ENCODE results near the gene CC2D1A. TPM values are rescaled to one million over a fixed set of nuclear protein-coding genes. Genes with fewer than 3 reads are reported as not detected.
"Not testable (repeated sequence)": the region's sequence is repeated elsewhere in the genome, so short reads cannot be mapped to it uniquely, and the experiment has no call there.

CC2D1A gene
- polyA plus RNA-seq, 1 donor from 2014 or later = 15.5 TPM

DNA sequence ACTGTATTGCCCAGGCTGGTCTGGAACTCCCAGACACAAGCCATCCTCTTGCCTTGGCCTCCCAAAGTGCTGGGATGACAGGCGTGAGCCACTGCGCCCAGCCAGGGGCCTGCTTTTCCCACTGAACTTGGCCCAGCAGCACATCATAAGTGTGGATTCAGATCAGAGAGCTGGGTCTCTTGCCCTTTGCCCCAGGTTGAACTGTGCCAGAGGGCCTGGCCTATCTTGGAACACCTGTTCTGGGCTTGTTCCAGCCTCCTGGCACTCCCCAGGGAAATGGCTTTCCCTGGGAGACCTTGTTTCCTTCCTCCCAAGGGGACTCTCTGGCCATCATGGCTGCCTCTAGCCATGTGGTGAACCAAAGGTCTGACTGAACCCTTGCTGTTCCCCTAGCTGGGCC, 3.4 kb downstream of the CC2D1A start:
- Mint-ChIP-seq H3K27ac (no peak overlapping the region), H3K9me3 (no peaks in the 10 kb centered on the region), H3K4me1 (peaks cover 6 to 12% (median 10%) of the 10 kb centered on the region in 3 donors), H3K27me3 (no peaks in the 10 kb centered on the region), H3K4me3 (no peak overlapping the region), H3K36me3 (peaks cover 3% of the 10 kb centered on the region)

GRCh38 chr19:13913352-13913751, 7.4 kb downstream of the CC2D1A start:
- H3K36me3 Mint-ChIP-seq = peaks cover 3% of the 10 kb centered on the region
- H3K4me3 Mint-ChIP-seq = no peak overlapping the region
- no peaks in the 10 kb centered on the region for H3K4me1 Mint-ChIP-seq
- no peak overlapping the region for H3K27ac Mint-ChIP-seq
- no peaks in the 10 kb centered on the region for H3K9me3 Mint-ChIP-seq
- no peaks in the 10 kb centered on the region for H3K27me3 Mint-ChIP-seq

DNA sequence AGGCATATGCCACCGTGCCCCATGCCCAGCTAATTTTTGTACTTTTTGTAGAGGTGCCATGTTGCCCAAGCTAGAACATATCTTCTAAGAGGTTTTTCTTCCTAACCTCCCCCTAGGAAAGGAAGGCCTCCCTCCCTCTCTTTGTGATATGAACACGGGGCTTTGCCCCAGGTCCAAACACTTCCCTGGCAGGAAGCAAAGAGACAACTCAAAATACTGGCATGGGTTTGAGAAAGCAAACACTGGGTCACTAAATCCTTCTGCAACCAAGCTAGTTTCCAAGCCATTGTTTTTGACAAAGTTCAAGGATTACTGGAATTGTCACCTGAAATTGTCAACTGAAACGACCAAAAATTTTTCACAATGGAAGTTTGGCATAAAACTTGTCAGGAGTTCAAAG, 8.8 kb downstream of the CC2D1A start:
- Mint-ChIP-seq H3K4me1 (no peaks in the 10 kb centered on the region), H3K27me3 (no peaks in the 10 kb centered on the region), H3K9me3 (no peaks in the 10 kb centered on the region), H3K36me3 (peaks cover 2% of the 10 kb centered on the region), H3K27ac (no peak overlapping the region), H3K4me3 (no peak overlapping the region)

GRCh38 chr19:13917888-13918406, 11.9 kb downstream of the CC2D1A start:
- Mint-ChIP-seq H3K36me3 (peaks cover 13% of the 10 kb centered on the region), H3K27me3 (no peaks in the 10 kb centered on the region), H3K4me1 (peaks cover 0 to 5% (median 0%) of the 10 kb centered on the region in 3 donors), H3K27ac (no peak overlapping the region), H3K4me3 (no peak overlapping the region), H3K9me3 (peaks cover 0 to 2% (median 0%) of the 10 kb centered on the region in 3 donors)

DNA sequence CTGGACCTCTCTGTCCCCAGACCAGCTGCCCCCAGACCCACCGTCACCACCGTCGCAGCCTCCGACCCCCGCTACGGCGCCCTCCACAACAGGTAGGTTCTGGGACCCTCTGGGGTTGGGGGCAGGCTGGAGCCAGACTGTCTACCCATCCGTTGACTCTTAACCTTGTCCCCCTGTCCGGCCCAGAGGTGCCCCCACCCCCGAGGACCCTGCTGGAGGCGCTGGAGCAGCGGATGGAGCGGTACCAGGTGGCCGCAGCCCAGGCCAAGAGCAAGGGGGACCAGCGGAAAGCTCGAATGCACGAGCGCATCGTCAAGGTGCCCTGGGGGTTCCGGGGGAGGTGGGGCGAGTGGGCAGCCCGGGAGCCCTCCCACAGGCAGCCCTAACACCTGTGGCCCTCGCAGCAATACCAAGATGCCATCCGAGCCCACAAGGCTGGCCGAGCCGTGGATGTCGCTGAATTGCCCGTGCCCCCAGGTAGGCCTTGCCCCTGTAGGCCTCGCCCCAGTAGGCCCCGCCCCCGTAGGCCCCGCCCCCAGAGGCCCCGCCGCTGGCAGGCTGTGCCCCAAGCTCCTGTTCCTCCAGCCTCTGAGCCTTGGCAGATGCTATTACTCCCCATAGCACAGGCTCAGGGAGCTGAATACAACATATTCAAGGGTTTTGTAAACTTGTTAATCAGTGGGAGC, 12.9 kb downstream of the CC2D1A start:
- Mint-ChIP-seq H3K4me3 (no peak overlapping the region), H3K4me1 (peaks cover 0 to 5% (median 0%) of the 10 kb centered on the region in 3 donors), H3K36me3 (peaks cover 16% of the 10 kb centered on the region), H3K27me3 (no peaks in the 10 kb centered on the region), H3K27ac (no peak overlapping the region), H3K9me3 (peaks cover 0 to 2% (median 0%) of the 10 kb centered on the region in 3 donors)

- Mint-ChIP-seq H3K27ac (no peak overlapping the region), H3K36me3 (peaks cover 23% of the 10 kb centered on the region), H3K27me3 (no peaks in the 10 kb centered on the region), H3K4me1 (peaks cover 0 to 5% (median 0%) of the 10 kb centered on the region in 3 donors), H3K9me3 (peaks cover 0 to 2% (median 0%) of the 10 kb centered on the region in 3 donors), H3K4me3 (no peak overlapping the region)
These were observed 14.5 kb downstream of the CC2D1A start for GRCh38 chr19:13920524-13920923.

GRCh38 chr19:13920940-13921747, 15.1 kb downstream of the CC2D1A start:
- peaks cover 0 to 2% (median 0%) of the 10 kb centered on the region in 3 donors for H3K9me3 Mint-ChIP-seq
- peaks cover 23% of the 10 kb centered on the region for H3K36me3 Mint-ChIP-seq
- peak overlapping the region in 2 of 3 donors; percentile 59 to 67 for H3K27ac Mint-ChIP-seq
- peak overlapping the region in 1 of 4 donors; percentile 45 for H3K4me3 Mint-ChIP-seq
- no peaks in the 10 kb centered on the region for H3K27me3 Mint-ChIP-seq
- peaks cover 0 to 7% (median 0%) of the 10 kb centered on the region in 3 donors for H3K4me1 Mint-ChIP-seq

DNA sequence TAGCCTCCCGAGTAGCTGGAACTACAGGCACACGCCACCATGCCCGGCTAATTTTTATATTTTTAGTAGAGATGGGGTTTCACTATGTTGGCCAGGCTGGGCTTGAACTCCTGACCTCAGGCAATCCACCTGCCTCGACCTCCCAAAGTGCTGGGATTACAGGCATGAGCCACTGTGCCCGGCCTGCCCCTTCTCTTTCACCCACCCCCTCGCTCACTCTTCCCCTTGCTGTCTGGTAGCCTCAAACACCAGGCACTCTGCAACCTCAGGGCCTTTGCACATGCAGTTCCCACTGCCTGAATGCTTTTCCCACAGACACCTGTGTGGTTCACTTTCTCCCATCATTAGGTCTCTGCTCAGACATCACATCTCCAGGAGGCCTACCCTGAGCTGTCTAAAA, 16.1 kb downstream of the CC2D1A start:
- H3K4me3 Mint-ChIP-seq, H3K27me3 Mint-ChIP-seq, H3K9me3 Mint-ChIP-seq, H3K4me1 Mint-ChIP-seq, H3K27ac Mint-ChIP-seq: not testable (repeated sequence)
- H3K36me3 Mint-ChIP-seq = peaks cover 23% of the 10 kb centered on the region

GRCh38 chr19:13923194-13923987, 17.4 kb downstream of the CC2D1A start:
- peaks cover 0 to 8% (median 0%) of the 10 kb centered on the region in 3 donors for H3K4me1 Mint-ChIP-seq
- H3K4me3 Mint-ChIP-seq = no peak overlapping the region
- H3K27me3 Mint-ChIP-seq = no peaks in the 10 kb centered on the region
- no peak overlapping the region for H3K27ac Mint-ChIP-seq
- H3K36me3 Mint-ChIP-seq = peaks cover 25% of the 10 kb centered on the region
- H3K9me3 Mint-ChIP-seq = peaks cover 0 to 2% (median 0%) of the 10 kb centered on the region in 3 donors

DNA sequence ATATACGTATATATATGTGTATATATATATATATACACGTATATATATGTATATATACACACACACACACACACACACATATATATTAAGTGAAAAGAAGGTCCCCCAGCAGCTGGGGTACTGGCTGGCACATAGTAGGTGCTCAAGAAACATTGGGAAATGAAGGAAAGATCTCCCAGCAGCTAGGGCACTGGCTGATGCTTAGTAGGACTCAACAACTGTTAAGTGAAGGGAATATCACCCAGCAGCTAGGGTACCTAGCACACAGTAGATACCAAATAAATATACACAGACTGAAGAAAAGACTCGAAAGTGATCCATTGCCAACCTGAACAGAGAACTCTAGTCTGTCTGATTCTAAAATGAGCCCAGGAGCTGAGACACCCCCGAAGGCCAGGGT, 20.0 kb downstream of the CC2D1A start:
- H3K9me3 Mint-ChIP-seq = peaks cover 0 to 2% (median 0%) of the 10 kb centered on the region in 3 donors
- H3K4me3 Mint-ChIP-seq = no peak overlapping the region
- no peak overlapping the region for H3K27ac Mint-ChIP-seq
- peaks cover 0 to 8% (median 0%) of the 10 kb centered on the region in 3 donors for H3K4me1 Mint-ChIP-seq
- H3K36me3 Mint-ChIP-seq = peaks cover 24% of the 10 kb centered on the region
- no peaks in the 10 kb centered on the region for H3K27me3 Mint-ChIP-seq

DNA sequence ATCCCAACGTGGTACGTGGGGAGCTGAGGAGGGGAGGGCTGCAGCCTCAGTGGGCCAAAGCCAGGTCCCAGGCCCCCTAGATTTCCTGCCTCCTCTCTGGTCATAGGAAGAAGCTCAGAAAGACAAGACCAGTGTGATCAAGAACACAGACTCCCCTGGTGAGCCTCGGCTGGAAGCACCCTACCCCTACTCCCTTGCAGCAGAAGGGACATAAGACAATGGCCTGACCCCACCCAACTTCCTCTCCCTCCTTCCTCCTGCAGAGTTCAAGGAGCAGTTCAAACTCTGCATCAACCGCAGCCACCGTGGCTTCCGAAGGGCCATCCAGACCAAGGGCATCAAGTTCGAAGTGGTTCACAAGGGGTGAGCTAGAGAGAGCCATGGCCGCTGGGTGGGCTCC, 20.7 kb downstream of the CC2D1A start:
- Mint-ChIP-seq H3K4me1 (peaks cover 0 to 3% (median 0%) of the 10 kb centered on the region in 3 donors), H3K9me3 (no peaks in the 10 kb centered on the region), H3K36me3 (peaks cover 18% of the 10 kb centered on the region), H3K4me3 (no peak overlapping the region), H3K27me3 (no peaks in the 10 kb centered on the region), H3K27ac (no peak overlapping the region)

- Mint-ChIP-seq H3K36me3 (peaks cover 10% of the 10 kb centered on the region), H3K27me3 (peaks cover 4% of the 10 kb centered on the region), H3K27ac (no peak overlapping the region), H3K4me1 (peaks cover 0 to 3% (median under 1%) of the 10 kb centered on the region in 3 donors), H3K4me3 (no peak overlapping the region), H3K9me3 (no peaks in the 10 kb centered on the region)
These were observed 23.3 kb downstream of the CC2D1A start for GRCh38 chr19:13929340-13929739.

DNA sequence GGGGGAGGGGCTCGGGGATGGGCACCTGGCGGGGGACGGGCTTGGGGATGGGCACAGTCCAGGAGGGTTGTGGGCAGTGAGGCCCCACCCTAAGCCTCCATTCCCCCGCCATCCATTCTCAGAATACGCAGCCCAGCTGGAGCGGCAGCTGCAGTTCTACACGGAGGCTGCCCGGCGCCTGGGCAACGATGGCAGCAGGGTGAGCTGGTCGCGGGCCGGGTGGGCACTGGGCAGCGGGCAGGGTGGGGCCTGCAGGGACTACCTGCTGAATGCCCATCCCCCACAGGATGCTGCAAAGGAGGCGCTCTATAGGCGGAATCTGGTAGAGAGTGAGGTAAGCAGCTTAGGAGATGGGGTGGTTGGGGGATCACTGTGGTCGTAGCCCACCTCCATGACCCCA, 24.0 kb downstream of the CC2D1A start:
- H3K36me3 Mint-ChIP-seq = peaks cover 7% of the 10 kb centered on the region
- peaks cover 6% of the 10 kb centered on the region for H3K27me3 Mint-ChIP-seq
- H3K4me1 Mint-ChIP-seq = peaks cover 0 to 3% (median 3%) of the 10 kb centered on the region in 3 donors
- no peaks in the 10 kb centered on the region for H3K9me3 Mint-ChIP-seq
- H3K4me3 Mint-ChIP-seq = no peak overlapping the region
- H3K27ac Mint-ChIP-seq = no peak overlapping the region

- Mint-ChIP-seq H3K27me3 (peaks cover 6% of the 10 kb centered on the region), H3K9me3 (no peaks in the 10 kb centered on the region), H3K4me1 (peaks cover 0 to 3% (median 3%) of the 10 kb centered on the region in 3 donors), H3K4me3 (no peak overlapping the region), H3K36me3 (peaks cover 3% of the 10 kb centered on the region), H3K27ac (no peak overlapping the region)
These were observed 24.4 kb downstream of the CC2D1A start for GRCh38 chr19:13930402-13930801.

All from IgD-negative memory B cell (primary cell).